ENCODE data around the gene CNTF.

CNTF gene

DNA sequence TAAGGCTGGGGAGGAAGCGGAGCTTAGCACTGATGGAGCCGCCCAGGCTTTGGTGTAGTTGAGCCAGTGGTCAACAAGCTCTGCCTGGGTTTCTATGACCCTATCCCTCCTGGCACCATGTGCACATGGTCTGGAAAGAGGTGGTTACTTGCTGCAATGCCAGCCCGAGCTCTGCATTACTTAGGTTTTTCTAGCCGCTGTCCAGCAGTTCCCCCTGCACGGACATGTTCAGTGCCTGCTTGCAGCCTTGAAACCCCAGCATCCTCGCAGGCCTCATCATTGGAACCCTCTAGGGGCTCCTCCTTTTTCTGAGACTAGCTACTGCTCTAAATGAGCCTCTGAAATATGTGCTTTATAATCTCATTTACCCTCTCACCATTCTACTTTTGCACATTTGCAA, 16.6 kb downstream of the CNTF start:
- ChIA-PET POLR2A (ENCODE audit: low non-redundant PET) (no interaction called here), CTCF (interaction anchor here (1.7 kb wide), 1 partner anchor 9 kb away, joined by 5 read pairs; no protein-coding TSS in a partner anchor)
- no peak for TF ChIP-seq CTCF (conservative IDR thresholded peaks at IDR 0.05; ENCODE audit: low read depth)
- no peak for DNase-seq (ENCODE audit: low spot score)
- H3K27ac ChIP-seq, result no peak overlapping the region

DNA sequence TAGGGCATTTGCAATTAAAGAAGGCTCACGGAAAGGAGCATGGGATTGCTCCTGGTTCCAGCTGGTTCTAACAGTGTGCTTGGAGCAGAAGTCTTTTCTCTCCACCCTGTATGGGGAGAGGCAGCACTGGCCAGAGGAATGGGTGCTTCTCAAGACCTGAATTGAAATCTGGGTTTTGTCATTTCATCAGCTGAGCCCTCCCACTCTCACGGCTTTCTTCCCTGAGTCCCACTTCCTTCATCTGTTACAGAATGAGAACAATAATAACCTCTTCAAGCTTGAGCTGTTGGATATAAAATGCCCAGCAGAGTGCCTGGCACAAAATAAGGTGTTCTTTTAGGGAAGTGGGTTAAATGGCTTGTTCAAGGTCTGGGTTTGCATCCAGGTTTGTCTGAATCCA, 17.2 kb downstream of the CNTF start:
- TF ChIP-seq CTCF (conservative IDR thresholded peaks at IDR 0.05; ENCODE audit: low read depth), result no peak
- POLR2A ChIA-PET (ENCODE audit: low non-redundant PET), result no interaction called here
- CTCF ChIA-PET, result interaction anchor here (1.7 kb wide), 1 partner anchor 10 kb away, joined by 5 read pairs; no protein-coding TSS in a partner anchor
- H3K27ac ChIP-seq, result no peak overlapping the region
- DNase-seq (ENCODE audit: low spot score), result no peak

GRCh38 chr11:58640386-58641023, 18.0 kb downstream of the CNTF start:
- CTCF ChIA-PET, result interaction anchor here (1.7 kb wide), 1 partner anchor 10 kb away, joined by 5 read pairs; no protein-coding TSS in a partner anchor
- no peak overlapping the region for H3K27ac ChIP-seq
- POLR2A ChIA-PET (ENCODE audit: low non-redundant PET), result no interaction called here
- DNase-seq (ENCODE audit: low spot score), result no peak
- no peak for TF ChIP-seq CTCF (conservative IDR thresholded peaks at IDR 0.05; ENCODE audit: low read depth)

DNA sequence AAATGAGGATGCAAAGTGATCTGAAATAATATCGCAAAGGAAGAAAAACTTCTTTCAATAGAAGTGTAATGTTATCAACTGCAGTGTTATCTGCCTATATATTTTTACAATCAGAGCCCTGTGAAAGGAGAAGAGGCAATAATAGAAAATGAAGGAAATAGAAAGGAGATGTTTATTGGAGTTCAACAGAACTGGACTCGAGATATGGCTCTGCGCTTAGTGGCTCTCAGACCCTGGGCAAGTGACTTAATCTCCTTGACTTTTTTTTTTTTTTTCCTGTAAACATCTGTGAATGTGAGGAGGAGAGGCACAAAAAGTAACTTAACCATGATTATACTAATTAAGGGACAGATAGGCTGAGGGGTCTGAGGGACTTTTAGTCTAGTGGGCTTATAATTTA, 18.9 kb downstream of the CNTF start:
- ChIA-PET CTCF (no interaction called here), POLR2A (ENCODE audit: low non-redundant PET) (no interaction called here)
- no peak for DNase-seq (ENCODE audit: low spot score)
- TF ChIP-seq CTCF (conservative IDR thresholded peaks at IDR 0.05; ENCODE audit: low read depth), result no peak
- H3K27ac ChIP-seq, result no peak overlapping the region

DNA sequence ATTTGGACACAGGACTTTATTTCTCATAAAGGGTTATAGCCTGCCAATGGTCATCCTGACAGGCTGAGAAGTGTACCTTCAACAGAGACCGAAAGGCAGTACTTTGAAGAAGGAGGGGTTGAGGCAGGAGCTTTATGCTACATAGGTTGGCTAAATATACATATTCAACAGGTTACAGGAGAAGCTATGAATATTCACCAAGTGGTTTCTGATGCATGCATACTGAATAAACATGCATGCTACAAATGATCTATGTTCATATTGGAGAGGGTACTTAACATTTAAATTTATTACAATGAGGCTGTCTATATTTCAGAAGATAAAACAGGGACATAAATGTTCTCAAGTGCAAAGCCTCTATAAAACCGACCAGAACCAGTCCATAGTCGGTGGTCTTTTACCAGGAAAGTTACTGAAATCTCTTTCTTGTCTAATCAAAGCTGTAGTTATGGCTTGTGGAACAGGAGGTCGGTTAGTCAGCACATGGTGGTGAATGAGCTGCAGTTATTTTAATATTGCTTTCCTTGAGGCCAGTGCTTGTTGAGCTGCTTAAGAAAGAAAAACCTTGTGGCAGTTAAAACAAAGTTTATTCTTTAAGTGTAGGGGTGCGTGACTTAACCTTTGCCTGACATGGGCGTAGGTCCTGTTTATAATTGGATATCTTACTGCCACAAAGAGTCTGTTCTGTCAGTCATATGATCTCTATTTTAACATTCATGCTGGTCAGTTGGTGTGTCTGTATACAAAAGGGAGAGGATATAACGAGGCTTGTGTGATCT, 19.5 kb downstream of the CNTF start:
- CTCF ChIA-PET, result no interaction called here

DNA sequence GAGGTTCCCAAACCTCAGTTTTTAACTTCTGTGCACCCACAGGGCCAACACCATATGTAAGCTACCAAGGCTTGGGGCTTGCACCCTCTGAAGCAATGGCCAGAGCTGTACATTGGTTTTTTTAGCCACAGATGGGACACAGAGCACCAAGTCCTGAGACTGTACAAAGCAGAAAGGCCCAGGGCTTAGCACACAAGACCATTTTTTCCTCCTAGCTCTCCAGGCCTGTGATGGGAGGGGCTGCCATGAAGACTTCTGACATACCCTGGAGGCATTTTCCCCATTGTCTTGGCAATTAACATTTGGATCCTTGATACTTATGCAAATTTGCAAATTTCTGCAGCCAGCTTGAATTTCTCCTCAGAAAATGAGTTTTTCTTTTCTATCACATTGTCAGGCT, 23.4 kb downstream of the CNTF start:
- DNase-seq (ENCODE audit: low spot score), result no peak
- no peak for TF ChIP-seq CTCF (conservative IDR thresholded peaks at IDR 0.05; ENCODE audit: low read depth)
- ChIA-PET CTCF (interaction anchor here (0.7 kb wide), 1 partner anchor 255 kb away, joined by 4 read pairs; no protein-coding TSS in a partner anchor), POLR2A (ENCODE audit: low non-redundant PET) (no interaction called here)
- H3K27ac ChIP-seq, result no peak overlapping the region

More for the DNA sequence above, 19.5 kb downstream of the CNTF start:
- H3K27ac ChIP-seq, result no peak overlapping the region
- DNase-seq (ENCODE audit: low spot score), result no peak
- TF ChIP-seq CTCF (conservative IDR thresholded peaks at IDR 0.05; ENCODE audit: low read depth), result no peak
- POLR2A ChIA-PET (ENCODE audit: low non-redundant PET), result no interaction called here
